Heart left ventricle (tissue), 13 donors: ENCODE results near the gene OR6X1.

ENCODE experiments used
- POLR2A ChIP-seq, 2 donors: fragments of 450-650 bp; IDR thresholded peaks; one replicate each; pipeline ENCODE4 v1.6.1; 2017; ENCODE audit warnings: antibody characterized with exemption in 2 of 2, mild to moderate bottlenecking in 2 of 2, moderate library complexity in 2 of 2
- TF ChIP-seq, protein P1 (sequence below), 12 donors: fragments of 200-600 bp; sonication (generic) in 4 of 12; IDR thresholded peaks; one replicate each; pipeline versions ENCODE4 v1.5.0 to v1.8.0; 2018 to 2022; ENCODE audit warnings: antibody characterized with exemption in 12 of 12, mild to moderate bottlenecking in 5 of 12
- donor health status: ischemic (EF 13 %, LVEDD 7.1; RV severe dilation, severe dysfunction).
- donor health status: DM: no; HTN: yes; CAD: no.
- donor health status: DM: no; HTN: no; CAD: no.
- donor health status: ischemic (EF 25% LVEDD 6.9; RV normal size, moderate dysfunction).
- donor health status: ischemic (EF 25% LVEDD 5.7; RV mildly dilated, moderate dysfunction).
- donor health status: ischemic (EF 35%, LVEDD 5.7; RV mildly dilated, moderate dysfunction).
- donor health status: nonischemic (EF 11% LVEDD 7.7; RV severe dilation, severe dysfunction).
- donor health status: DM: yes; HTN: yes; CAD: no.
- donor health status: PGD.
- donor health status: ischemic (EF 29% LVEDD 5.4; RV normal size, mild dysfunction).
- donor health status: nonischemic (EF 23%, LVEDD 6.1; RV moderate dilation, normal function).

DNA sequence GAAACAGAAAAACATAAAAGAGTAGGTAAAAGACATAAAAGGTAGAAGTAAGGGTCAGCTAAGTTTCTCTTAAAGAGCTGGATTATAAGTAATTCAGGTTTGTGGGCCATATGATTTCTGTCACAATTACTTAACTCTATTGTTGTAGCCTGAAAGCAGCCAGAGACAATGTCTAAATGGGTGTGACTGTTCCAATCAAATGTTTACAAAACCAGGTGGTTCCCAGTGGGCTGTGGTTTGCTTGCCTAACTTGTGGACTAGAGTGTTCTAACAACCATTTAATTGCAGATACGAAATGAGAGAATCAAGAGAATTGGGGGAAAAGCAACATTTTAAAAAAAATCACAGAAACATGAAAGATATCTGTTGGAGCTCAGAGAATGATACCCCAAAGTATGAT, 29.2 kb upstream of the OR6X1 start:
- no peak for TF ChIP-seq POLR2A (IDR thresholded peaks at IDR 0.05)
- TF ChIP-seq, protein P1, sequence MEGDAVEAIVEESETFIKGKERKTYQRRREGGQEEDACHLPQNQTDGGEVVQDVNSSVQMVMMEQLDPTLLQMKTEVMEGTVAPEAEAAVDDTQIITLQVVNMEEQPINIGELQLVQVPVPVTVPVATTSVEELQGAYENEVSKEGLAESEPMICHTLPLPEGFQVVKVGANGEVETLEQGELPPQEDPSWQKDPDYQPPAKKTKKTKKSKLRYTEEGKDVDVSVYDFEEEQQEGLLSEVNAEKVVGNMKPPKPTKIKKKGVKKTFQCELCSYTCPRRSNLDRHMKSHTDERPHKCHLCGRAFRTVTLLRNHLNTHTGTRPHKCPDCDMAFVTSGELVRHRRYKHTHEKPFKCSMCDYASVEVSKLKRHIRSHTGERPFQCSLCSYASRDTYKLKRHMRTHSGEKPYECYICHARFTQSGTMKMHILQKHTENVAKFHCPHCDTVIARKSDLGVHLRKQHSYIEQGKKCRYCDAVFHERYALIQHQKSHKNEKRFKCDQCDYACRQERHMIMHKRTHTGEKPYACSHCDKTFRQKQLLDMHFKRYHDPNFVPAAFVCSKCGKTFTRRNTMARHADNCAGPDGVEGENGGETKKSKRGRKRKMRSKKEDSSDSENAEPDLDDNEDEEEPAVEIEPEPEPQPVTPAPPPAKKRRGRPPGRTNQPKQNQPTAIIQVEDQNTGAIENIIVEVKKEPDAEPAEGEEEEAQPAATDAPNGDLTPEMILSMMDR (IDR thresholded peaks at IDR 0.05): no peak
